ENCODE measurements around the gene ATXN7L1. TPM values are rescaled to one million over a fixed set of nuclear protein-coding genes. Genes with fewer than 3 reads are reported as not detected.

ATXN7L1 gene
- total RNA-seq, 1 experiment from 2014 or later: 14.6 TPM

DNA sequence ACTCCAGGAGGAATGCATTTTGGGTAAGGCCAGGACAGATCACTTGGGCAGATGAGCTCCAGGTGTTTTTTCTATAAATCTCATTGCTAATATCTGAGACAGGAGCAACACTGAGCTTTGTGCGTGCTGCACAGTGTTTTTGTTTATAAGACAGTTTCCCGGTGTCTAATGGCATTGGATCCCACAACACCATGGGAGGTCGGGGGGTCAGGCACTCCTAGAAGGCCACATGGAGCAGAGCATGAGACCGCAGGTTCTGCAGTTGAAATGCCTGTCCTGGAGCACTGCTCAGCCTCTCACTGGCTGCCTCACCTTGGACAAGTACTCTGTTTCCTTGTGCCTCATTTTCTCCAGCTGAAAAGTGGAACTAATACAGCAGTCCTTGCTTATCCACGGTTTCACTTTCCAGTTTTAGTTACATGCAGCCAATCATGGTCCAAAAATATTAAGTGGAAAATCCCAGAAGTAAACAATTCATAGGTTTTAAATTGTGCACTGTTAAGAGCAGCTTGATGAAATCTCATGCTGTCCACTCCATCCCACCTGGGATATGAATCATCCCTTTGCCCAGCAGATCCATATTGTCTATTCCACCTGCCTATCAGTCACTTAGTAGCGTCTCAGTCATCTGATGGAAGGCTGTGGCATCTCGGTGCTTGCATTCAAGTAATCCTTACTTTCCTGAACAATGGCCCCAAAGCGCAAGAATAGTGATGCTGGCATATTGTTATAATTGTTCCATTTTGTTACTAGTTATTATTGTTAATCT, 35.2 kb downstream of the ATXN7L1 start:
- no peak for DNase-seq
- Histone ChIP-seq H3K4me2 (no peak overlapping the region), H3K79me2 (ENCODE audit: low read depth) (no peaks in the 10 kb centered on the region), H3F3A (ENCODE audit: insufficient read depth, low read depth) (no peaks in the 10 kb centered on the region), H4K20me1 (ENCODE audit: insufficient read depth) (no peaks in the 10 kb centered on the region), H3K9me2 (ENCODE audit: insufficient read depth) (no peaks in the 10 kb centered on the region), H2AFZ (no peak overlapping the region), H3K27me3 (ENCODE audit: insufficient read depth, low read depth) (no peaks in the 10 kb centered on the region), H3K4me3 (no peak overlapping the region), H3K36me3 (ENCODE audit: low read depth) (no peaks in the 10 kb centered on the region), H3K4me1 (replicated peaks; ENCODE audit: insufficient read depth) (no peaks in the 10 kb centered on the region), H3K27ac (no peak overlapping the region), H3K9me3 (ENCODE audit: insufficient read depth, low read depth) (no peaks in the 10 kb centered on the region; the same call in 1 of the 2 replicates)
- CTCF ChIA-PET: no interaction called here
- intact Hi-C loops (cut with micrococcal nuclease; ENCODE audit: unreplicated experiment): no loop called here
- BruUV-seq (replicated peaks): no TSS peak
- TF ChIP-seq, protein P1, sequence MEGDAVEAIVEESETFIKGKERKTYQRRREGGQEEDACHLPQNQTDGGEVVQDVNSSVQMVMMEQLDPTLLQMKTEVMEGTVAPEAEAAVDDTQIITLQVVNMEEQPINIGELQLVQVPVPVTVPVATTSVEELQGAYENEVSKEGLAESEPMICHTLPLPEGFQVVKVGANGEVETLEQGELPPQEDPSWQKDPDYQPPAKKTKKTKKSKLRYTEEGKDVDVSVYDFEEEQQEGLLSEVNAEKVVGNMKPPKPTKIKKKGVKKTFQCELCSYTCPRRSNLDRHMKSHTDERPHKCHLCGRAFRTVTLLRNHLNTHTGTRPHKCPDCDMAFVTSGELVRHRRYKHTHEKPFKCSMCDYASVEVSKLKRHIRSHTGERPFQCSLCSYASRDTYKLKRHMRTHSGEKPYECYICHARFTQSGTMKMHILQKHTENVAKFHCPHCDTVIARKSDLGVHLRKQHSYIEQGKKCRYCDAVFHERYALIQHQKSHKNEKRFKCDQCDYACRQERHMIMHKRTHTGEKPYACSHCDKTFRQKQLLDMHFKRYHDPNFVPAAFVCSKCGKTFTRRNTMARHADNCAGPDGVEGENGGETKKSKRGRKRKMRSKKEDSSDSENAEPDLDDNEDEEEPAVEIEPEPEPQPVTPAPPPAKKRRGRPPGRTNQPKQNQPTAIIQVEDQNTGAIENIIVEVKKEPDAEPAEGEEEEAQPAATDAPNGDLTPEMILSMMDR (conservative IDR thresholded peaks at IDR 0.05): no peak
- TF ChIP-seq EZH2 (IDR thresholded peaks at IDR 0.05; ENCODE audit: low read depth): no peak
- POLR2A ChIA-PET (ENCODE audit: unreplicated experiment): no interaction called here

DNA sequence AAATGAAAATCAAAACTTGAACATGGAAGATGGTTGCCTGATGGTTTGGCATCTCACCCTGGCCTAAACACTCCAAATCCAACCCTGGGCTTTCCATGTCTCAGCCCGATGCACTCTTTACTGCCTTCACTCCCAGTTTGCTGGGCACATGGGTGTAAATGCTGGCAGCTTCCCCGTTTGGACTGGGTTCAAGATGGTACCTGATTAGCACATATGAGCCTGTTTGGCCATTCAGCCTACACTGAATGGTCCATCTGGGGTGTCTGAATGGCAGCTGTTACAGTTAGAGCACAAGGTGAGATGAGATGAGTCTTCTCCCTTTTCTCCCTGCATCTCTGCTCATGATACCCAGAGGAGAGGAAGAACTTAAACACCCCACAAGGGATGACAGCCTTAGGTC, 37.1 kb downstream of the ATXN7L1 start:
- no peaks in the 10 kb centered on the region for H3K36me3 ChIP-seq (ENCODE audit: low read depth)
- no peak for TF ChIP-seq EZH2 (IDR thresholded peaks at IDR 0.05; ENCODE audit: low read depth)
- TF ChIP-seq, protein P1 (conservative IDR thresholded peaks at IDR 0.05): no peak
- ChIA-PET POLR2A (ENCODE audit: unreplicated experiment) (no interaction called here), CTCF (no interaction called here)
- H3K9me3 ChIP-seq (ENCODE audit: insufficient read depth, low read depth): no peaks in the 10 kb centered on the region
- no peaks in the 10 kb centered on the region for H3K27me3 ChIP-seq (ENCODE audit: insufficient read depth, low read depth)
- H3K79me2 ChIP-seq (ENCODE audit: low read depth): no peaks in the 10 kb centered on the region
- H3K4me2 ChIP-seq: no peak overlapping the region
- BruUV-seq (replicated peaks): no TSS peak
- H3F3A ChIP-seq (ENCODE audit: insufficient read depth, low read depth): no peaks in the 10 kb centered on the region
- H3K27ac ChIP-seq: no peak overlapping the region
- intact Hi-C loops (cut with micrococcal nuclease; ENCODE audit: unreplicated experiment): no loop called here
- H2AFZ ChIP-seq: no peak overlapping the region
- no peaks in the 10 kb centered on the region for H3K9me2 ChIP-seq (ENCODE audit: insufficient read depth)
- no peaks in the 10 kb centered on the region for H4K20me1 ChIP-seq (ENCODE audit: insufficient read depth)
- no peak for DNase-seq
- no peak overlapping the region for H3K4me3 ChIP-seq
- H3K4me1 ChIP-seq (replicated peaks; ENCODE audit: insufficient read depth): no peaks in the 10 kb centered on the region

DNA sequence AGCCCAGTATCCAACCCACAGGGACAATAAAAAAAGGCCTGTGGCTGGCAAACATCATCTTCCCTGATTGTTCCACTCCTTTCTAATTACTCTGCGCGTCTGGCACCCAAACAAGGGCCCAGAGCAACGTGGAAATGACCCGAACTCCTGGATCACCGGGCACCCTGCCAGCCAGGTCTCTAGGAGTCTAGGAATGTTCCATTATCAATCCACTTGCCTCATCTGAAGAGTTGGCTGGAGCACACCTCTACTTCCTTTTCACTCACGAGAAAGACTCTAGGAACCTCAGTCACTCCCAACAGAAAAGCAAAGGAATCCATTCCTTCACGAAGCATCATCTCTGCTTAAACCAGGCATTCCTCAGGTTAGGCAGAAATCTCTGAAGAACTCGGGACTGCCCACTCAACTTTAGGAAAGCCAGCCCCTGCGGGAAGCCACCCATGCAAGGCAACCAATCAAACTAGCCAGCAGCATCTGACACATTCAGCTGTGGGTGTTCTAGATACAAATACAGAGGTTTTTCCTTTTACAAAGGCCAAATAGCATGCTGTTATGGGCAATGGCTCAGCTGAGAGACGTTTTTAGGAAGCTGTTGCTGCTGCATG, 37.7 kb downstream of the ATXN7L1 start:
- no TSS peak for BruUV-seq (replicated peaks)
- no peaks in the 10 kb centered on the region for H3K79me2 ChIP-seq (ENCODE audit: low read depth)
- DNase-seq: no peak
- ChIA-PET CTCF (no interaction called here), POLR2A (ENCODE audit: unreplicated experiment) (no interaction called here)
- H3F3A ChIP-seq (ENCODE audit: insufficient read depth, low read depth): no peaks in the 10 kb centered on the region
- H3K9me2 ChIP-seq (ENCODE audit: insufficient read depth): no peaks in the 10 kb centered on the region
- no peaks in the 10 kb centered on the region for H3K9me3 ChIP-seq (ENCODE audit: insufficient read depth, low read depth)
- no peak overlapping the region for H3K4me3 ChIP-seq
- H4K20me1 ChIP-seq (ENCODE audit: insufficient read depth): no peaks in the 10 kb centered on the region
- H3K4me1 ChIP-seq (replicated peaks; ENCODE audit: insufficient read depth): no peaks in the 10 kb centered on the region
- TF ChIP-seq, protein P1 (conservative IDR thresholded peaks at IDR 0.05): no peak
- TF ChIP-seq EZH2 (IDR thresholded peaks at IDR 0.05; ENCODE audit: low read depth): no peak
- H3K27ac ChIP-seq: no peak overlapping the region
- no peaks in the 10 kb centered on the region for H3K27me3 ChIP-seq (ENCODE audit: insufficient read depth, low read depth)
- intact Hi-C loops (cut with micrococcal nuclease; ENCODE audit: unreplicated experiment): no loop called here
- H3K4me2 ChIP-seq: no peak overlapping the region
- H2AFZ ChIP-seq: no peak overlapping the region
- H3K36me3 ChIP-seq (ENCODE audit: low read depth): no peaks in the 10 kb centered on the region
